Neural progenitor cell (in vitro differentiated cells): ENCODE data around the gene CLMP. TPM values are rescaled to one million over a fixed set of nuclear protein-coding genes. Genes with fewer than 3 reads are reported as not detected.

Experiments
- DNase-seq: peaks from one replicate; pipeline ENCODE4 v3.0.0-alpha.2; 2016; ENCODE audit warnings: low spot score
- H2AFZ ChIP-seq: fragments of 200-600 bp; sonication (generic); replicated peaks from 2 replicates; pipeline ENCODE4 v1.6.1; 2016; ENCODE audit warnings: antibody characterized with exemption
- H3F3A ChIP-seq: fragments of 200-600 bp; sonication (generic); 2 replicates; pipeline ENCODE4 v1.6.1; 2016; ENCODE audit warnings: antibody characterized with exemption, low read depth
- H3K27ac ChIP-seq: fragments of 200-600 bp; sonication (generic); 2 replicates; pipeline ENCODE4 v1.5.1; 2016; ENCODE audit warnings: mild to moderate bottlenecking
- H3K27me3 ChIP-seq: fragments of 200-600 bp; sonication (generic); 2 replicates; pipeline ENCODE4 v1.6.1; 2016; ENCODE audit warnings: mild to moderate bottlenecking, moderate library complexity
- H3K36me3 ChIP-seq: fragments of 200-600 bp; sonication (generic); 2 replicates; pipeline ENCODE4 v1.5.1; 2016
- H3K4me1 ChIP-seq: fragments of 200-600 bp; sonication (generic); 2 replicates; pipeline ENCODE4 v1.6.1; 2016; ENCODE audit warnings: mixed run types
- H3K4me2 ChIP-seq: fragments of 200-600 bp; sonication (generic); 2 replicates; pipeline ENCODE4 v1.6.1; 2016
- H3K4me3 ChIP-seq: fragments of 200-600 bp; sonication (generic); 2 replicates; pipeline ENCODE4 v1.5.1; 2016
- H3K79me2 ChIP-seq: fragments of 200-600 bp; sonication (generic); 2 replicates; pipeline ENCODE4 v1.6.1; 2016; ENCODE audit warnings: low read depth
- H3K9ac ChIP-seq: fragments of 200-600 bp; sonication (generic); 2 replicates; pipeline ENCODE4 v1.6.1; 2016
- H3K9me3 ChIP-seq: fragments of 200-600 bp; sonication (generic); 2 replicates; pipeline ENCODE4 v1.5.1; 2016; ENCODE audit warnings: low read depth
- H4K20me1 ChIP-seq: fragments of 200-600 bp; sonication (generic); 2 replicates; pipeline ENCODE4 v1.6.1; 2016; ENCODE audit warnings: low read depth
- H3K27ac Mint-ChIP-seq: 3 replicates; pipeline ENCODE4 v1.8.0; 2021; ENCODE audit warnings: mixed read lengths
- H3K27me3 Mint-ChIP-seq: 2 replicates; pipeline ENCODE4 v1.8.0; 2022; ENCODE audit warnings: low read depth, mild to moderate bottlenecking, inconsistent platforms, moderate library complexity, mixed read lengths; ENCODE audit not compliant: insufficient read depth
- H3K36me3 Mint-ChIP-seq: 3 replicates; pipeline ENCODE4 v1.8.0; 2021; ENCODE audit warnings: mixed read lengths
- H3K4me1 Mint-ChIP-seq: 3 replicates; pipeline ENCODE4 v1.8.0; 2021; ENCODE audit warnings: mixed read lengths
- H3K4me3 Mint-ChIP-seq: 3 replicates; pipeline ENCODE4 v1.8.0; 2021; ENCODE audit warnings: mild to moderate bottlenecking, moderate library complexity, mixed read lengths
- H3K9me3 Mint-ChIP-seq: 3 replicates; pipeline ENCODE4 v1.8.0; 2020; ENCODE audit warnings: mixed read lengths
- CTCF ChIP-seq: fragments of 200-600 bp; sonication (generic); IDR thresholded peaks from 2 replicates; pipeline ENCODE4 v1.5.1; 2017; ENCODE audit warnings: antibody characterized with exemption, mild to moderate bottlenecking
- EZH2 ChIP-seq: fragments of 200-600 bp; sonication (generic); IDR thresholded peaks from 2 replicates; pipeline ENCODE4 v1.6.1; 2017; ENCODE audit warnings: antibody characterized with exemption, mild to moderate bottlenecking, moderate library complexity
- EZH2phosphoT487 ChIP-seq: fragments of 200-600 bp; sonication (generic); IDR thresholded peaks from 2 replicates; pipeline ENCODE4 v1.6.1; 2017; ENCODE audit warnings: antibody characterized with exemption
- total RNA-seq: library from RNA; depleted of rRNA; stranded (reverse); fragments of >200 nt; gene quantifications from 2 replicates; pipeline ENCODE4 v1.2.3, GENCODE V29; 2015; ENCODE audit warnings: low replicate concordance

Gene CLMP
- total RNA-seq, 1 donor from 2014 or later = 10.7 TPM

- Histone ChIP-seq H3K4me1 (no peaks in the 10 kb centered on the region), H2AFZ (no peak overlapping the region), H3K9me3 (no peaks in the 10 kb centered on the region), H3K27ac (no peak overlapping the region), H3F3A (no peaks in the 10 kb centered on the region), H3K79me2 (no peaks in the 10 kb centered on the region), H4K20me1 (no peaks in the 10 kb centered on the region), H3K27me3 (no peaks in the 10 kb centered on the region), H3K36me3 (no peaks in the 10 kb centered on the region), H3K4me2 (no peak overlapping the region), H3K9ac (no peak overlapping the region), H3K4me3 (no peak overlapping the region)
- Mint-ChIP-seq H3K4me3 (no peak overlapping the region), H3K27me3 (peaks cover 7% of the 10 kb centered on the region), H3K27ac (no peak overlapping the region), H3K4me1 (peaks cover 21% of the 10 kb centered on the region), H3K9me3 (no peaks in the 10 kb centered on the region), H3K36me3 (no peaks in the 10 kb centered on the region)
- TF ChIP-seq EZH2phosphoT487 (no peak), EZH2 (no peak), CTCF (no peak)
- DNase-seq = no peak
Observed at GRCh38 chr11:123235656-123236261, 40.7 kb upstream of the CLMP start.

- DNase-seq = peak; percentile 57
- Histone ChIP-seq H3K27ac (no peak overlapping the region), H3K36me3 (no peaks in the 10 kb centered on the region), H3K4me3 (no peak overlapping the region), H3F3A (no peaks in the 10 kb centered on the region), H3K79me2 (no peaks in the 10 kb centered on the region), H3K4me1 (no peaks in the 10 kb centered on the region), H3K9me3 (no peaks in the 10 kb centered on the region), H3K4me2 (no peak overlapping the region), H4K20me1 (no peaks in the 10 kb centered on the region), H3K9ac (no peak overlapping the region), H3K27me3 (no peaks in the 10 kb centered on the region), H2AFZ (no peak overlapping the region)
- Mint-ChIP-seq H3K9me3 (no peaks in the 10 kb centered on the region), H3K4me1 (peaks cover 21% of the 10 kb centered on the region), H3K36me3 (no peaks in the 10 kb centered on the region), H3K27me3 (peaks cover 7% of the 10 kb centered on the region), H3K4me3 (no peak overlapping the region), H3K27ac (no peak overlapping the region)
- TF ChIP-seq CTCF = peak; percentile 61
- TF ChIP-seq EZH2 = no peak
- no peak for TF ChIP-seq EZH2phosphoT487
Observed at GRCh38 chr11:123235117-123235655, 40.1 kb upstream of the CLMP start.

DNA sequence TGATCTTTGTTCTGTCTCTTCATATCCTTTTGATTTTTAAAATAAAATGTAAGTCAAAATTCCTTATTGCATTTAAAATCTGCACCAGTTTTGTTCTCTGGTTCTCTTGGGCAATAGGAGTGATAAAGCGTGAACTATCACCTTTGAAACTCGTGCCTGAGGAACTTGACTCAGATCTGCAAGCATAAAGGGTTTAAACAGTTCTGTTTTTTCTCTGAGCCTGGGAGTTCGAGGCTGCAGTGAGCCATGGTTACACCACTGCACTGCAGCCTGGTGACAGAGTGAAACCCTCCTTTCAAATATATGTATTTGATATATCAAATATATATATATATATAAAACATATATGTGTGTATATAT is 38.9 kb upstream of the CLMP start:
- no peak overlapping the region for H3K9ac ChIP-seq
- H2AFZ ChIP-seq = no peak overlapping the region
- no peaks in the 10 kb centered on the region for H3F3A ChIP-seq
- Mint-ChIP-seq H3K27me3 (peaks cover 7% of the 10 kb centered on the region), H3K36me3 (no peaks in the 10 kb centered on the region), H3K27ac (no peak overlapping the region), H3K9me3 (no peaks in the 10 kb centered on the region), H3K4me1 (peaks cover 18% of the 10 kb centered on the region), H3K4me3 (no peak overlapping the region)
- H3K4me2 ChIP-seq = no peak overlapping the region
- no peaks in the 10 kb centered on the region for H3K9me3 ChIP-seq
- TF ChIP-seq EZH2 (no peak), CTCF (no peak), EZH2phosphoT487 (no peak)
- DNase-seq = no peak
- H4K20me1 ChIP-seq = no peaks in the 10 kb centered on the region
- no peak overlapping the region for H3K27ac ChIP-seq
- H3K79me2 ChIP-seq = no peaks in the 10 kb centered on the region
- H3K27me3 ChIP-seq = no peaks in the 10 kb centered on the region
- no peak overlapping the region for H3K4me3 ChIP-seq
- no peaks in the 10 kb centered on the region for H3K36me3 ChIP-seq
- peaks cover 3% of the 10 kb centered on the region for H3K4me1 ChIP-seq
